ENCODE measurements around the gene PFKFB4. TPM values are rescaled to one million over a fixed set of nuclear protein-coding genes. Genes with fewer than 3 reads are reported as not detected.

Gene PFKFB4
- total RNA-seq, 2 experiments from 2014 or later = 0.98 to 2.5 TPM

DNA sequence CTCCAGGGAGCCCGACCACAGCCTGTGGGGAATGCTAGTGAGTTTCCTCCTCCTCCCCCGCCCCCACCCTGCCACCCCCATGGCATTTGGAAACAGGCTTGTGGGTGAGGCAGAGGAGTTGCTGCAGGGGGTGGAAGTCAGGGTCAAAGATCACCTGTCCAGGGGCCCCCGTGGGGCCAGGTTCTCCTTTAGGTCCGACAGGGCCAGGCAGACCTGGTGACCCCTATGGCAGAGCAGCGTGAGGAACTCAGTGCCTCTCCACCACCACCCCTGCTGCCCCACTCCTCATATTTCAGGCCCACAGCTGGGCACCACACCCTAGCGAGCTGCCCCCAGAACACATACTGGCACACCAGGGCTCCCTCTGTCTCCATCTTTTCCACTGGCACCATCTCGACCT lies 15.9 kb upstream of the PFKFB4 start:
- no peak for ATAC-seq (ENCODE audit: poor library complexity)
- H3K4me3 Mint-ChIP-seq = no peak overlapping the region
- Histone ChIP-seq H3K36me3 (ENCODE audit: insufficient read depth, low read length) (no peaks in the 10 kb centered on the region), H3K27me3 (ENCODE audit: control insufficient read depth in 1 of 2, insufficient read depth in 2 of 2, low read length in 2 of 2) (no peaks in the 10 kb centered on the region), H3K4me1 (ENCODE audit: insufficient read depth, low read length) (no peaks in the 10 kb centered on the region), H3K9me3 (ENCODE audit: control insufficient read depth in 1 of 2, insufficient read depth in 1 of 2, low read length in 2 of 2) (no peaks in the 10 kb centered on the region), H3K4me3 (ENCODE audit: low read length) (no peak overlapping the region), H3K27ac (ENCODE audit: low read depth in 1 of 2, low read length in 2 of 2) (no peak overlapping the region)
- no peaks in the 10 kb centered on the region for H3K9me3 Mint-ChIP-seq
- POLR2A ChIA-PET = no interaction called here
- H3K4me1 Mint-ChIP-seq (ENCODE audit: low read depth) = no peaks in the 10 kb centered on the region
- no peaks in the 10 kb centered on the region for H3K27me3 Mint-ChIP-seq
- TF ChIP-seq, protein P1, sequence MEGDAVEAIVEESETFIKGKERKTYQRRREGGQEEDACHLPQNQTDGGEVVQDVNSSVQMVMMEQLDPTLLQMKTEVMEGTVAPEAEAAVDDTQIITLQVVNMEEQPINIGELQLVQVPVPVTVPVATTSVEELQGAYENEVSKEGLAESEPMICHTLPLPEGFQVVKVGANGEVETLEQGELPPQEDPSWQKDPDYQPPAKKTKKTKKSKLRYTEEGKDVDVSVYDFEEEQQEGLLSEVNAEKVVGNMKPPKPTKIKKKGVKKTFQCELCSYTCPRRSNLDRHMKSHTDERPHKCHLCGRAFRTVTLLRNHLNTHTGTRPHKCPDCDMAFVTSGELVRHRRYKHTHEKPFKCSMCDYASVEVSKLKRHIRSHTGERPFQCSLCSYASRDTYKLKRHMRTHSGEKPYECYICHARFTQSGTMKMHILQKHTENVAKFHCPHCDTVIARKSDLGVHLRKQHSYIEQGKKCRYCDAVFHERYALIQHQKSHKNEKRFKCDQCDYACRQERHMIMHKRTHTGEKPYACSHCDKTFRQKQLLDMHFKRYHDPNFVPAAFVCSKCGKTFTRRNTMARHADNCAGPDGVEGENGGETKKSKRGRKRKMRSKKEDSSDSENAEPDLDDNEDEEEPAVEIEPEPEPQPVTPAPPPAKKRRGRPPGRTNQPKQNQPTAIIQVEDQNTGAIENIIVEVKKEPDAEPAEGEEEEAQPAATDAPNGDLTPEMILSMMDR (IDR thresholded peaks at IDR 0.05) = no peak
- no peak overlapping the region for H3K27ac Mint-ChIP-seq
- intact Hi-C loops (cut with DNase I, micrococcal nuclease) = no loop called here
- H3K36me3 Mint-ChIP-seq (ENCODE audit: low read depth) = no peaks in the 10 kb centered on the region
- CTCF ChIA-PET = no interaction called here
- DNase-seq = no peak

DNA sequence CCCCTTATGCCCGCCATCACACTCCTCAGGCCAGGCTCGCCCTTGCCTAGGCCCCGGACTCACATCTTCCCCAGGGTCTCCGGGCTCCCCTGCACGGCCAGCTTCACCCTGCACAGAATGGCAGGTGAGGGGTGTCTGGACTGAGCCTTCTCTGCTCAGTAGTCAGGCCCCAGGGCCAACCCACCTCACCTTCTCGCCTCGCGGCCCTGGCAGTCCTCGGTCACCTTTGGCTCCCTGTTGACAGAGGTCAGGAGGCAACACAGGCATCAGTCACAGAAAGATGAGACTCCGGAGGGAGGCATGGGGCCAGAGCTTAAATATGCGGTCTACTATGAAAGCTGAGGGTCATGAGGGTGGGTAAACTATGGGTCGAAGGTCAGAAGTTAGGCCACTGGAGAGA lies 15.3 kb upstream of the PFKFB4 start:
- TF ChIP-seq, protein P1 (IDR thresholded peaks at IDR 0.05) = no peak
- no peak overlapping the region for H3K4me3 ChIP-seq (ENCODE audit: low read length)
- Mint-ChIP-seq H3K36me3 (ENCODE audit: low read depth) (no peaks in the 10 kb centered on the region), H3K9me3 (no peaks in the 10 kb centered on the region), H3K27me3 (no peaks in the 10 kb centered on the region), H3K4me3 (no peak overlapping the region), H3K27ac (no peak overlapping the region), H3K4me1 (ENCODE audit: low read depth) (no peaks in the 10 kb centered on the region)
- intact Hi-C loops (cut with DNase I, micrococcal nuclease) = no loop called here
- no peak for DNase-seq
- ATAC-seq (ENCODE audit: poor library complexity) = no peak
- CTCF ChIA-PET = no interaction called here
- POLR2A ChIA-PET = no interaction called here
- no peaks in the 10 kb centered on the region for H3K36me3 ChIP-seq (ENCODE audit: insufficient read depth, low read length)
- no peaks in the 10 kb centered on the region for H3K27me3 ChIP-seq (ENCODE audit: control insufficient read depth in 1 of 2, insufficient read depth in 2 of 2, low read length in 2 of 2)
- no peak overlapping the region for H3K27ac ChIP-seq (ENCODE audit: low read depth in 1 of 2, low read length in 2 of 2)
- no peaks in the 10 kb centered on the region for H3K4me1 ChIP-seq (ENCODE audit: insufficient read depth, low read length)
- H3K9me3 ChIP-seq (ENCODE audit: control insufficient read depth in 1 of 2, insufficient read depth in 1 of 2, low read length in 2 of 2) = no peaks in the 10 kb centered on the region

DNA sequence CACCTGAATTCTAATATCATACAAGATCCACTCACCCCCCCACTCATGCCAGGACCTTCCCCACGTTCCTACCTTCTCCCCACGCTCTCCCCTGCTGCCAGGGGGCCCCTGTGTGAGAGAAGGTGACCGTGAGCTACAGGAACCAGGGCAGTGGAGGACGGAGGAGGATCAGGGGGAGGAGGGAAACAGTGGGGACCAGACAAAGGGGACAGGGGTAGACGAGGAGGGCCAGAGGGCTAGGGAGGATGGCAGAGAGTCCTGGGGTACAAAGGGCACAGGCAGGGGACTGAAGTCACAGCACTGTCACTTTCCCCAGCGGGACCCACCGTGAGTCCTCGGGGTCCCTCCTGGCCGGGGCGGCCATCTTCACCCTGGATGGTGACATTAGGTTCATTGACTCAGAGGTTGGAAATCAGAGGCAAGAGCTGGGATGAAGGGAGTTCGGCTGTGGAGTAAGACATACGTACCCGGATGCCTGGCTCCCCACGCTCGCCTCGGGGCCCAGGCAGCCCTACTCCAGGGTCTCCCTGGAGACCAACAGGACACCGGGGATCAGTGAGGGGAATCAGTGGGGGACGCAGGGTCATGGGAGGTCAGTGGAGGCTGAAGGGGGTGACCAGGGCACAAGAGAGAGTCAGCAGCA lies 13.3 kb upstream of the PFKFB4 start:
- Histone ChIP-seq H3K4me1 (ENCODE audit: insufficient read depth, low read length) (no peaks in the 10 kb centered on the region), H3K27me3 (ENCODE audit: control insufficient read depth in 1 of 2, insufficient read depth in 2 of 2, low read length in 2 of 2) (no peaks in the 10 kb centered on the region), H3K4me3 (ENCODE audit: low read length) (no peak overlapping the region), H3K9me3 (ENCODE audit: control insufficient read depth in 1 of 2, insufficient read depth in 1 of 2, low read length in 2 of 2) (no peaks in the 10 kb centered on the region), H3K36me3 (ENCODE audit: insufficient read depth, low read length) (no peaks in the 10 kb centered on the region), H3K27ac (ENCODE audit: low read depth in 1 of 2, low read length in 2 of 2) (no peak overlapping the region)
- intact Hi-C loops (cut with DNase I, micrococcal nuclease) = no loop called here
- Mint-ChIP-seq H3K4me1 (ENCODE audit: low read depth) (no peaks in the 10 kb centered on the region), H3K9me3 (no peaks in the 10 kb centered on the region), H3K36me3 (ENCODE audit: low read depth) (no peaks in the 10 kb centered on the region), H3K4me3 (no peak overlapping the region), H3K27me3 (no peaks in the 10 kb centered on the region), H3K27ac (no peak overlapping the region)
- ATAC-seq (ENCODE audit: poor library complexity) (no peak), DNase-seq (no peak)
- ChIA-PET POLR2A (no interaction called here), CTCF (no interaction called here)
- TF ChIP-seq, protein P1 (IDR thresholded peaks at IDR 0.05) = no peak
